Lower leg skin (tissue), 4 donors: Measurements from ENCODE around the gene DNAH11. TPM values are rescaled to one million over a fixed set of nuclear protein-coding genes. Genes with fewer than 3 reads are reported as not detected.
"Not testable (repeated sequence)": the region's sequence is repeated elsewhere in the genome, so short reads cannot be mapped to it uniquely, and the experiment has no call there.

Source experiments
- DNase-seq, 2 donors: peaks; one replicate each; pipeline ENCODE4 v3.0.0-alpha.2; 2019; ENCODE audit warnings: low spot score in 2 of 2
- H3K4me3 ChIP-seq: fragments of 200-600 bp; sonication (generic); 2 replicates; pipeline ENCODE4 v1.5.1; 2017; ENCODE audit warnings: mild to moderate bottlenecking, low read depth; ENCODE audit not compliant: poor library complexity, severe bottlenecking
- CTCF ChIP-seq, 3 donors: fragments of 450-650 bp; IDR thresholded peaks; one replicate each; pipeline ENCODE4 v1.5.1; 2016; ENCODE audit warnings: antibody characterized with exemption in 3 of 3, mild to moderate bottlenecking in 3 of 3, moderate library complexity in 2 of 3
- POLR2A ChIP-seq, 2 donors: fragments of 450-650 bp; IDR thresholded peaks; one replicate each; pipeline ENCODE4 v1.6.1; 2016 to 2017; ENCODE audit warnings: antibody characterized with exemption in 2 of 2, mild to moderate bottlenecking in 1 of 2, moderate library complexity in 1 of 2
- WGBS, 2 donors: methylation state at CpG; one replicate each; pipeline ENCODE4 v1.1.5; 2018; 5-methylcytosine and 5-hydroxymethylcytosine counted together
- intact Hi-C: fragments of 100-400 bp; cut with DNase I; formaldehyde crosslinking; loops from one replicate; pipeline ENCODE4 v1.15.0; 2023; ENCODE audit warnings: low total_unique reads
- total RNA-seq, 4 donors: library from RNA; depleted of rRNA; stranded (reverse); fragments of >200 nt; gene quantifications; one replicate each; pipeline ENCODE4 v1.1.0, GENCODE V29; 2016

DNAH11 gene
- total RNA-seq, 4 donors from 2014 or later, result 0.88 to 10.0 (median 4.1) TPM

- H3K4me3 ChIP-seq, result no peak overlapping the region
- no peak for DNase-seq
- WGBS, 2 donors, result 57 to 70% methylated on average over 1 of the region's 1 CpG
- TF ChIP-seq POLR2A (IDR thresholded peaks at IDR 0.05) (no peak), CTCF (IDR thresholded peaks at IDR 0.05) (no peak)
- intact Hi-C loops, result no loop called here
Observed at GRCh38 chr7:21866731-21867130, 323.9 kb downstream of the DNAH11 start.

- intact Hi-C loops, result no loop called here
- no peak overlapping the region for H3K4me3 ChIP-seq
- TF ChIP-seq POLR2A (IDR thresholded peaks at IDR 0.05), result no peak
- TF ChIP-seq CTCF (IDR thresholded peaks at IDR 0.05), result no peak
- no peak for DNase-seq
Observed at GRCh38 chr7:21867226-21867625, 324.4 kb downstream of the DNAH11 start.

GRCh38 chr7:21867816-21868575 lies 325.2 kb downstream of the DNAH11 start:
- intact Hi-C loops, result no loop called here
- WGBS, 2 donors, result 76 to 83% methylated on average over 8 of the region's 8 CpGs
- no peak for DNase-seq
- no peak overlapping the region for H3K4me3 ChIP-seq
- TF ChIP-seq POLR2A (IDR thresholded peaks at IDR 0.05) (no peak), CTCF (IDR thresholded peaks at IDR 0.05) (no peak)

- no peak for DNase-seq
- no peak for TF ChIP-seq CTCF (IDR thresholded peaks at IDR 0.05)
- no peak overlapping the region for H3K4me3 ChIP-seq
- intact Hi-C loops, result no loop called here
- WGBS, 2 donors, result 59 to 63% methylated on average over 3 of the region's 3 CpGs
Observed at GRCh38 chr7:21868576-21868850, 325.7 kb downstream of the DNAH11 start.

- 62 to 75% methylated on average over 5 of the region's 5 CpGs for WGBS, 2 donors
- TF ChIP-seq POLR2A (IDR thresholded peaks at IDR 0.05), result no peak
- TF ChIP-seq CTCF (IDR thresholded peaks at IDR 0.05), result no peak
- intact Hi-C loops, result no loop called here
- DNase-seq, result no peak
- no peak overlapping the region for H3K4me3 ChIP-seq
Observed at GRCh38 chr7:21869785-21870402, 327.1 kb downstream of the DNAH11 start.

- no peak overlapping the region for H3K4me3 ChIP-seq
- intact Hi-C loops, result no loop called here
- no peak for TF ChIP-seq POLR2A (IDR thresholded peaks at IDR 0.05)
- no peak for TF ChIP-seq CTCF (IDR thresholded peaks at IDR 0.05)
- DNase-seq, result no peak
- 72 to 94% methylated on average over 3 of the region's 3 CpGs for WGBS, 2 donors
Observed at GRCh38 chr7:21883069-21883468, 340.2 kb downstream of the DNAH11 start.

GRCh38 chr7:21883501-21883900 lies 340.7 kb downstream of the DNAH11 start:
- WGBS, 2 donors, result 75 to 83% methylated on average over 2 of the region's 2 CpGs
- DNase-seq, intact Hi-C loops, H3K4me3 ChIP-seq: not testable (repeated sequence)
